Stromal cell of bone marrow (primary cell): ENCODE results near the gene LRG1.
"Not testable (repeated sequence)": the region's sequence is repeated elsewhere in the genome, so short reads cannot be mapped to it uniquely, and the experiment has no call there.

Source experiments
- DNase-seq: peaks from one replicate; pipeline ENCODE4 v3.0.0-alpha.2; 2012; ENCODE audit warnings: low read depth

LRG1 gene

GRCh38 chr19:4575267-4576015, 35.6 kb upstream of the LRG1 start:
- DNase-seq, result peak; percentile 86

- DNase-seq, result no peak
Measured at GRCh38 chr19:4573682-4574081, 33.8 kb upstream of the LRG1 start.

- no peak for DNase-seq
Measured at GRCh38 chr19:4571305-4571917, 31.6 kb upstream of the LRG1 start.

DNA sequence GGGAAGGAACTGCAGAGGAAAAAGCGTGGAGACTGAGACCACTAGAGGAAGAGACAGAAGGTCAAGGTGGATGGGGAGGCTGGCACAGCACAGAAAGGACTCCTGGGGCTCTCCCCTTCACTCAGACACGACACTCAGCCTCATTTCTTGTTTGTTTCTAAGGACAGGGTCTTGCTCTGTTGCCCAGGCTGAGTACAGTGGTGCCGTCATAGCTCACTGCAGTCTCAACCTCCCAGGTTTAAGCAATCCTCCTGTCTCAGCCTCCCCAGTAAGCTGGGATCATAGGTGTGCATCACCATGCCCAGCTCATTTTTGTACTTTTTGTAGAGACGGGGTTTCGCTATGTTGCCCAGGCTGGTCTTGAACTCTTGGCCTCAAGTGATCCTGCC, 31.1 kb upstream of the LRG1 start:
- no peak for DNase-seq

DNA sequence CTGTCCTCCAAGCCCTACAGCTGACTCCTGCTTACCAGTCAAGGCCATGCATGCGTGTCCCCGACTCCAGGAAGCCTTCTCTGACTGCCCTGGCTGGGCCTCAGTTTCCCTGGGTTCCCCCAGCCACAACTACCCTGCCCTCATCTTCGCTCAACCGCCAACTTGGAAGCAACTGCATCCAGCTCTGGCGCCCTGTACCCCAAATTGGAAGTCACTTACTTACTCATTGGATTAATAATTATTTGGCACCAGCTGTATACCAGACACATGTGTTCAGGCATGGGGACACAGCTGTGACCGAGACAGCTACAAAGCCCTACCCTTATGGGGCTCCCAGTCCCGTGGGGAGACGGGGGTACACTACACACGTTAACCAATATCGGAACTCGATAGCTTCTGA, 30.6 kb upstream of the LRG1 start:
- no peak for DNase-seq

DNA sequence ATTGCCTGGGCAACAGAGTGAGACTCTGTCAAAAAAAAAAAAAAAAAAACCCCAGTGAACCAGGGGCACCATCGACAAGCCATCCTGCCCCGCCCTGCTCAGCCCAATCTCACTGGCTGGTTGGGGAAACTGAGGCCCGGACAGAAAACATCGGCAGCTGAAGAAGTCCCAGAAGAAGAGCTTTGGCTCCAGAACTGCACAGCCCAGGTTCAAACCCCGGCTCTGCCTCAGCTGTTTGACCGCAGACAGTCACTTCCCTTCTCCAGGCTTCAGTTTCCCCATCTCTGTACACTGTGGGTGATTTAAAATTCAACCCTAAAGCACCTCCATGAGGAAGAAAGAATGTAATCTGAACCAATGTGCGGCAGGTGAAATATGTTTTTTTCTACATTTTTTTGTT, 29.1 kb upstream of the LRG1 start:
- DNase-seq, result no peak

GRCh38 chr19:4567584-4568071, 27.8 kb upstream of the LRG1 start:
- no peak for DNase-seq

DNA sequence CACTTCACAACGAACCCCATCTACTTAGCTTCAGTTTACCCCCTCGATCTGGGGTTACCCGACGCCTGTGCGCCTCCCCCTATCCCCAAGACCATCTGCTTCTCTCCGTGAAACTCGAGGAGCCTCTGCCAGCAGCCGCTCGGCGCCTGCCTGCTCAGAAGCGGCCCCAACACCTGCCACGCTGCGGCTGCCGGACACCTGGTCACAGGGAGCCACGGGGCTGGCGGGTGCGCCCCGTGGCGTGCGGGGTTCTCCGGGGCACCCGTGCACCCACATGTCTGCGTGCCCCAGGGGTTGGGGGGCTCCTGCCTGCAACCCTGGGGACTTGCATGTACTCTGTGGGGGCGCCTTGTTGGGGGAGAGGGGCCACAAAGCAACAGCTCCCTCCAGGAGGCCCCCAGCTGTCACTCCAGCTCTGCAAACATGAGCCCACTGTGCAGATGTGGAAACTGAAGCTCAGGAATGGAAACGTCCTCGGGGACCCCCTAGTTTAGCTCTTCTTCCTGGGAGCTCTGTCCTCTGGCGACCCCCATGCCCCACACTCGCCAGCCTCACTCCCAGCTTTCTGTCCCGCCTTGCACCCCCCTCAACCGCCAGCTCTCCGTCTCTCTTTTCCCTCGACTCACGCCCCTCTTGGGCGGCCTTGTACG, 26.7 kb upstream of the LRG1 start:
- DNase-seq, result no peak

DNA sequence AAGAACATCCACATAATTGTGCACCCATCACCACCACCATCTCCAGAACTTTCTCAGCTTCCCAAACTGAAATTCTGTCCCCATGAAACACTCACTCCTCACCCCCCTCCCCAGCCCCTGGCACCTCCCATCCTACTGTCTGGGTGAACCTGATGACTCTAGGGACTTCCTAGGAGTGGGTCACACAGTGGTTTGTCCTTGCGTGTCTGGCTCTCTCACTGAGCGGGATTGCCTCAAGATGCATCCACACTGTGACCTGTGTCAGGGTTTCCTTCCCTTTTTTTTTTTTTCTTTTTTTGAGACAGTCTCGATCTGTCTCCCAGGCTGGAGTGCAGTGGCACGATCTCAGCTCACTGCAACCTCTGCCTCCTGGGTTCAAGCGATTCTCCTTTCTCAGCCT, 23.7 kb upstream of the LRG1 start:
- not testable (repeated sequence) for DNase-seq

- not testable (repeated sequence) for DNase-seq
Measured at GRCh38 chr19:4562085-4562484, 22.2 kb upstream of the LRG1 start.

GRCh38 chr19:4559569-4559968, 19.7 kb upstream of the LRG1 start, which contains the start of gene SEMA6B:
Gene SEMA6B (minus strand): TSS chr19:4559684. CDS start chr19:4558457, 1,227 bp downstream.
- no peak for DNase-seq

DNA sequence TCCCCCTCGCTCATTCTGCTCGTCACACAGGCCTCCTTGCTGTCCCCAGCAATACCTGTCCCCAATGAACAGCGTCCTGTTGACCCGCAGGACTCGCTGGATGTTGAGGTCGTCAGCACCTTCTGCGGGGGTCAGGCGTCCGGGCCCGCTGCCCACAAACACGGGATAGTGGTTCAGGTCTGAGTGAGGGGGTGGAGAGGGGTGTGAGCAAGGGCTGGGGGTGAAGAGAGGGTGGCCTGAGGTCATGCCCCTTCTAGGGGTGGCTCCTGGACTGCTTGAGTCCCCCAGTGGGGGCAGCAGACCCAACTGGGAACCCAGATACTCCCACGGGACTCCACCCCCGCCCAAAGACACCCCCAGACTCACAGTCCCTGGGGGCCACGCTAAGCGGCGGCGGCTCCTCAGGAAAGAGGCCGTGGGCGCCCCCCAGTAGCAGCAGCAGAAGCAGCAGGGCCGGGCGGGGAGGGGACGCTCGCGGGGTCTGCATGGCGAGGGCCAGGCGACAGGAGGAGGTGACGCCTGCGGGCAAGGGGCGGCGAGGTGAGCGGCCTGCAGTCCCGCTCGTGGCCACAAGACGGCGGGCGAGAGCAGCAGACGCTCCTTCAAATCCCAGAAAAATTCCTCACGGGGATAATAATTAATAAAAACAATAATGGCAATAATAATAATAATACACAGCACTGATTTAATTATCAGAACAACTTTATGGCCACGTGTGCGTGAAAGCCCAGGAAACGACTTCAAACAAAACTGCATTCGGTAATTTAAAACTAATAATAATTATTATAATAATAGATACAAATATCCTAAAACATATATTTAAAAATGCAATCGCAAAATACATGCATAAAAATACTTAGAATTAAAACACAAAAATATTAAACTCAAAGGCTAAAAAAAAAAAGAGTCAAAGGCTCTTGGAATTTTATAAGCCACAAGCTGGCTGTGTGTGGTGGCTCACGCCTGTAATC, 18.4 kb upstream of the LRG1 start:
- no peak for DNase-seq

DNA sequence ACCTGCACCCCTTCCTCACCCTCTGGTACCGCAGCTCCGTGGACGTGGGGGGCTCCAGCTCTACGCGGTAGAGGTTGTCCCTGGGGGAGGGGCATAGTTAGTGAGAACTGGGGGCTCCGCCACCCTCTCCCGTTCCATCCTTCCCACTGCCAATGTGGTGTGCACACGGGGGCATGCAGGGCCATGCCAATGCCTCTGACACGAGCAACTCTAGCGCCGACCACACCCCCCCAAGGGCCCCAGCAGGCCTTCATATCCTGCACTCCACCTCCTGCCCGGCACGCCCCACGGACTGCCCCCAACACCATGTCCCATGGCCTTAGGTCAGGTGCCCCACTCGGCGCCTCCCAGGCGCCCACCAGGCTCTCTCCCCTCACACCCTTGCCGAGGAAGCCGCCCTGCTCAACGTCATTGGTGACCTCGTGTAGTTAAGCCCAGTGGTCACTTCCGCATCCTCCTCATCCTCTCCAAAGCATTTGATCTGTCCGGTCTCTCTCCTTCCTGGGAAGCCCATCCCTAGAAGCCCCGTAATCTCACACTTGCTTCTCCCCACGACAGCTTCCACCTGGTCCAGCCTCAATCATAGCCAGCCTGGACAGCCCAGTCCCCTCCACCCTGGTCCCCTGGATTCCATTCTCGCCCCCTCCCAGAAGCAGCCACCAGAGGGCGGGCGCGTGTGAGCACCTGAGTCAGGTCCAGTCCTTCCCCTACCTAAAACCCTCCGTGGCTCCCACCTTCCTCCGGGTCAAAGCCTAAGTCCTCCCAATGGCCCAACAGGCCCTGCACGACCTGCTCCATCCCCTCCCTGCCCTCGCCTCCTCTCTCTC, 17.5 kb upstream of the LRG1 start:
- no peak for DNase-seq

DNA sequence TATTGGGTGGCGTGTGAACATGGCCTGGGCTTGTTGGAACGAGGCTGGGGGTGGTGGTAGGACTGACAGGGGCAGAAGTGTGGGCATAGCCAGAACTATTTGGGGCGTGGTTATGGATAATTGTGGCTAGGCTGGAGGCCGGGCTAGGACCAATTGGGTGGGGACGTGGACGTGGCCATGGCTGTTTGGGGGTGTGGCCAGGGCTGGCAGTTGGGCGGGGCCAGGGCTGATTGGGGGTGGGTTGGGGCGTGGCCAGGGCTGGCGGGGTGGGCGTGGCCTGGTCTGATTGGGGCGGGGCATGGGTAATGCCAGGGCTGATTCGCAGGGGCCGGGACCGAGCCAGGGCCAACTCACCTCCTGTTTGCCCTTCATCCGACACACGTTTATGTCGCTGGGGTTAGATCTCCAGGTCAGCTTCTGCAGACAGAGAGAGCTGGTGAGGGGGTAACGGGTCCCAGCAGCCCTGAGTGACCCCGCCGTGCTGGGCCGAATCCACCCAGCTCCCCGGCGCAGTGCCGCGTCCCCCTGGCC, 16.8 kb upstream of the LRG1 start:
- no peak for DNase-seq

GRCh38 chr19:4555657-4556561, 16.1 kb upstream of the LRG1 start:
- DNase-seq, result no peak

- DNase-seq, result no peak
Measured at GRCh38 chr19:4554717-4555116, 14.9 kb upstream of the LRG1 start.

DNA sequence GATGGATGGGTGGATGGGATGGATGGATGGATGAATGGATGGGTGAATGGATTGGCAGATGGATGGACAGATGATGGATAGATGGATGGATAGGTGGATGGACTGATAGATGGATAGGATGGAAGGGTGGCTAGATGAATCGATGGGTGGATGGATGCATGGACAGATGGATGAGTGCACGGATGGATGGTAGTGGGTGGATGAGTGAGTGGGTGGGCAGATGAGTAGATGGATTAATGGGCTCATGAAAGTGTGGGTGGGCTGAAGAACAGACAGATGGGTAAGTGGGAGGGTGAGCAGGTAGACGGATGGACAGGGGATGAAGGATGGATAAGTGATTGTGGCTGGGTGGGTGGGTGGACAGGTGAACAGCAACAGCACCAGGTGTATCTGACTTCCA, 13.9 kb upstream of the LRG1 start:
- no peak for DNase-seq

DNA sequence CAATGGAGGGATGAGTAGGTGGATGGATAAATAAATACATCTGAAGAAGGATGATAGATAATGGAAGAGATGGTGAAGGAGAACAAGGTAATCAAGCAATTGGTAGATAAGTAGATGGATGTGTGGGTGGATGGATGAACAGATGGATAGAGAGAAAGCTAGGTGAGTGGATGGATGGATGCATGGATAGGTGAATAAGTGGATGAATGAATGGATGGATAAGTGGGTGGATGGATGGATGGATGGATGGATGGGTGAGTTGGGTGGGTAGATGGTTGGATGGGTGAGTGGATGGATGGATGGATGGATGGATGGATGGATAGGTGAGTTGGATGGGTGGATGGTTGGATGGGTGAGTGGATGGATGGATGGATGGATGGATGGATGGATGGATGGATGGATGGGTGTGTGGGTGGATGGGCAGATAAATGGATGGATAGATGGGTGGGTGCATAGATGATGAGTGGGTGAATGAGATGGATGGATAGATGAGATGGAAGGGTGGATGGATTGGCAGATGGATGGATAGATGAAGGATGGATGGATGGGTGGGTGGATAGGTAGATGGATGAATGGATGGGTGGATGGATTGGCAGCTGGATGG, 13.4 kb upstream of the LRG1 start:
- no peak for DNase-seq

- DNase-seq, result no peak
Measured at GRCh38 chr19:4552525-4552819, 12.6 kb upstream of the LRG1 start.
